GM21825 (cell line): ENCODE data around the gene HES6.

Source experiments
- ATAC-seq: cut with Tn5 transposase; IDR thresholded peaks from one replicate; pipeline ENCODE4 v1.9.1; 2021; ENCODE audit warnings: mild to moderate bottlenecking, moderate library complexity; ENCODE audit not compliant: unreplicated experiment

The HES6 gene

GRCh38 chr2:238239863-238240756 lies at the start of gene HES6:
HES6 (minus strand) TSS chr2:238240038; CDS start chr2:238239905, 133 bp downstream.
- peak; percentile 76 for ATAC-seq

- ATAC-seq: no peak
These were observed 49.7 kb upstream of the HES6 start for GRCh38 chr2:238289574-238289973.

GRCh38 chr2:238288650-238289573 lies 49.1 kb upstream of the HES6 start:
- peak; percentile 89 for ATAC-seq

- ATAC-seq: peak; percentile 40
These were observed 48.2 kb upstream of the HES6 start, which contains the start of gene PER2 for GRCh38 chr2:238287737-238288649. PER2 (minus strand) TSS chr2:238288610; CDS start chr2:238277936, 10,674 bp downstream.

- ATAC-seq: no peak
These were observed 47.3 kb upstream of the HES6 start for GRCh38 chr2:238286987-238287736.

- no peak for ATAC-seq
These were observed 46.7 kb upstream of the HES6 start for GRCh38 chr2:238286551-238286950.

GRCh38 chr2:238286095-238286494 lies 46.3 kb upstream of the HES6 start:
- no peak for ATAC-seq

GRCh38 chr2:238285653-238286082 lies 45.8 kb upstream of the HES6 start:
- no peak for ATAC-seq

- ATAC-seq: no peak
These were observed 45.1 kb upstream of the HES6 start for GRCh38 chr2:238284802-238285515.

- no peak for ATAC-seq
These were observed 43.3 kb upstream of the HES6 start for GRCh38 chr2:238282861-238283738.

- no peak for ATAC-seq
These were observed 42.1 kb upstream of the HES6 start for GRCh38 chr2:238281826-238282480.

GRCh38 chr2:238280083-238280825 lies 40.4 kb upstream of the HES6 start:
- no peak for ATAC-seq

GRCh38 chr2:238279324-238279682 lies 39.5 kb upstream of the HES6 start:
- no peak for ATAC-seq

GRCh38 chr2:238278626-238279323 lies 38.9 kb upstream of the HES6 start:
- ATAC-seq: no peak

GRCh38 chr2:238277695-238278094 lies 37.9 kb upstream of the HES6 start:
- no peak for ATAC-seq

GRCh38 chr2:238274152-238274865 lies 34.5 kb upstream of the HES6 start:
- ATAC-seq: no peak
